ENCODE results near the gene KLHL12.

DNA sequence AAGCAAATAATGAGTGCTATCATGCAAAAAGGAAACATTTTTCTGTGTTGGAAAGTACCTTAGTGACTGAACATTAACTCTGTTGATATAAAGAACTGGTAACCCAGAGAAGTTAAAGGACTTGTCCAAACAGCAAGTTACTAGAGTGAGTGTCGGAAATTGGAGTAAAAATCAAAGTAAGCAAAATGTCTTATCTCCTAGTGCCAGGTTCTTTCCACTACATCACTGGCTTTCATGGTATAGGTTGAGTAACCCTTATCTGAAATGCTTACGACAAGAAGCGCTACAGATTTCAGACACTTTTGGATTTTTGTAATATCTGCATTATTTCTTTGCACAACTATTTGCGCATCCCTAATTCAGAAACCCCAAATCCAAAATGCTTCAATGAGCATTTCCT lies 21.7 kb downstream of the KLHL12 start:
- TF ChIP-seq, protein P1, sequence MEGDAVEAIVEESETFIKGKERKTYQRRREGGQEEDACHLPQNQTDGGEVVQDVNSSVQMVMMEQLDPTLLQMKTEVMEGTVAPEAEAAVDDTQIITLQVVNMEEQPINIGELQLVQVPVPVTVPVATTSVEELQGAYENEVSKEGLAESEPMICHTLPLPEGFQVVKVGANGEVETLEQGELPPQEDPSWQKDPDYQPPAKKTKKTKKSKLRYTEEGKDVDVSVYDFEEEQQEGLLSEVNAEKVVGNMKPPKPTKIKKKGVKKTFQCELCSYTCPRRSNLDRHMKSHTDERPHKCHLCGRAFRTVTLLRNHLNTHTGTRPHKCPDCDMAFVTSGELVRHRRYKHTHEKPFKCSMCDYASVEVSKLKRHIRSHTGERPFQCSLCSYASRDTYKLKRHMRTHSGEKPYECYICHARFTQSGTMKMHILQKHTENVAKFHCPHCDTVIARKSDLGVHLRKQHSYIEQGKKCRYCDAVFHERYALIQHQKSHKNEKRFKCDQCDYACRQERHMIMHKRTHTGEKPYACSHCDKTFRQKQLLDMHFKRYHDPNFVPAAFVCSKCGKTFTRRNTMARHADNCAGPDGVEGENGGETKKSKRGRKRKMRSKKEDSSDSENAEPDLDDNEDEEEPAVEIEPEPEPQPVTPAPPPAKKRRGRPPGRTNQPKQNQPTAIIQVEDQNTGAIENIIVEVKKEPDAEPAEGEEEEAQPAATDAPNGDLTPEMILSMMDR (IDR thresholded peaks at IDR 0.05): no peak
- no peak for TF ChIP-seq POLR2A (IDR thresholded peaks at IDR 0.05)

Data from lower leg skin (tissue), 3 donors.